Fibroblast of mammary gland (primary cell): ENCODE data around the gene CACNG4.

Experiments
- DNase-seq: peaks from one replicate; pipeline ENCODE4 v3.0.0-alpha.2; 2010; ENCODE audit warnings: low read depth
- H3K4me3 ChIP-seq: 2 replicates; pipeline ENCODE4 v1.5.1; 2011; ENCODE audit warnings: low read depth, mild to moderate bottlenecking, low read length, moderate library complexity; ENCODE audit not compliant: control insufficient read depth
- TF ChIP-seq, protein P1 (sequence below): conservative IDR thresholded peaks from 2 replicates; pipeline ENCODE4 v1.5.1; 2011; ENCODE audit warnings: low read depth, low read length, inconsistent platforms; ENCODE audit not compliant: control insufficient read depth, insufficient read depth

CACNG4 gene

DNA sequence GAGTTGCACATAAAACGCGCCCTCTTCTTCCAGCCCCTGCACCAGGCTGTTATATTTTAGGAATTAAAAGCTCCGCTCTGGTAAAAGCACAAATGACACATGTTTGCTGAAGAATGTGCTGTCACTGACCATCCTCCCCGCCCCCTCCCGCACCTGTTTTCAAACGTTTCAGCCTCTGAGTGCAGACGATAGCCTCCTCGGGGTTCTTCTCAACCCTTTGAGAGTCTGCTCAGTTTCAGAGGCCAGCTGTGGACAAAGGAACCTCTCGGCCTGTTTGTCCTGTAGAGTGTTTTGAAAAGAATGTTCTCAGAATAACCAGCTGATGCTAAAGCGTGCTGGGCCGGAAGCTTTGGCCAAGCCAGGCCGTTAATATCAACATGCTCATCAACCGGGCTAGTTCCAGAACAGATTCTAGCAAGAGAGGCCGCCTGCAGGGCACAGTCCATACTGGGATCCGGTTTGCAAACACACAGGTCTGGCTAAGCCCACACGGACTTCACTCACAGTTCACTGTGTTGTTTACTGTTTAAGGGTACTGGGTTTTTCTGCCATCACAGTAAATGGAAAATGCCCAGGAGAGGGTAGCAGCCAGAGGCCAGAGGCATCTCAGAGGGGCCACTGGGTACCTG, 6.4 kb upstream of the CACNG4 start:
- no peak for DNase-seq
- TF ChIP-seq, protein P1, sequence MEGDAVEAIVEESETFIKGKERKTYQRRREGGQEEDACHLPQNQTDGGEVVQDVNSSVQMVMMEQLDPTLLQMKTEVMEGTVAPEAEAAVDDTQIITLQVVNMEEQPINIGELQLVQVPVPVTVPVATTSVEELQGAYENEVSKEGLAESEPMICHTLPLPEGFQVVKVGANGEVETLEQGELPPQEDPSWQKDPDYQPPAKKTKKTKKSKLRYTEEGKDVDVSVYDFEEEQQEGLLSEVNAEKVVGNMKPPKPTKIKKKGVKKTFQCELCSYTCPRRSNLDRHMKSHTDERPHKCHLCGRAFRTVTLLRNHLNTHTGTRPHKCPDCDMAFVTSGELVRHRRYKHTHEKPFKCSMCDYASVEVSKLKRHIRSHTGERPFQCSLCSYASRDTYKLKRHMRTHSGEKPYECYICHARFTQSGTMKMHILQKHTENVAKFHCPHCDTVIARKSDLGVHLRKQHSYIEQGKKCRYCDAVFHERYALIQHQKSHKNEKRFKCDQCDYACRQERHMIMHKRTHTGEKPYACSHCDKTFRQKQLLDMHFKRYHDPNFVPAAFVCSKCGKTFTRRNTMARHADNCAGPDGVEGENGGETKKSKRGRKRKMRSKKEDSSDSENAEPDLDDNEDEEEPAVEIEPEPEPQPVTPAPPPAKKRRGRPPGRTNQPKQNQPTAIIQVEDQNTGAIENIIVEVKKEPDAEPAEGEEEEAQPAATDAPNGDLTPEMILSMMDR: no peak
- H3K4me3 ChIP-seq: no peak overlapping the region

GRCh38 chr17:66959641-66960375, 4.7 kb upstream of the CACNG4 start:
- TF ChIP-seq, protein P1: no peak
- no peak overlapping the region for H3K4me3 ChIP-seq
- DNase-seq: no peak

DNA sequence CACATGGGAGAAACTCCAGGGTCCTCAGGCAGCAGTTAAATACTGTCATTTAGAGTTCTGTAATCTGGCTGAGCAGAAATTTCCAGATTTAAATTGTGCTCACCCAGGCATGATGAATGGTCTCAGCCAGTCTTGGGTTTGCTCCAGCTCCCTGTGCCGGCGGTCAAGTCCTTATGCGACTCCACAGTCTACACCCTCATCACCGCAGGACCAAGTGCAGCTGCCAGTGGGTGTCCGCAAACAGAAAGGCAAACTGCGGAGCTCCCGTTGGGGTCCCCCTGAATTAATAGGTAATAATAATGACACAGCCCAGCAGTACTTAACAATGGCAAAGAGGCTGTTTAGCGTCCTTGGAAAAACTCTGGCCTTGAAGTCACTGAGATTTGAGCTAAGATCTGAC, 3.9 kb upstream of the CACNG4 start:
- no peak for DNase-seq
- TF ChIP-seq, protein P1: no peak
- H3K4me3 ChIP-seq: no peak overlapping the region

DNA sequence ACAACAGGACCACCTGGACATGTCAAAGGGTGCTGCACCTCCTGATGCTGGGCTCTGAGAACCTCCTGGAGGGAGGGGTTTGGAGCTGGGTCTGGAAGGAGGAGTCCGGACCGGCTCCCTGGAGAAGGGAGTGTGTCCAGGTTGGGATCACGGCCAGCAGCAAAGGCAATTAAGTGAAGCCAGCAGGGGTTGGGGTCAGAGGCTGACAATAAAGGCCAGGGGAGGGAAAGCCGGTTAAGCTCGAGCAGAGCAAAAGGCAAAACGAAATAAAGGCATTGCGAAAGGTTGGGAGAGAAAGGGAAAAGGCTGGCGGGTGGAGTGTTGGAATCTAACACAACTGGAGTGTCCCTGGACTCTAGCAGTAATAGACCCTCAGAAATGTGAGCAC, 992 bp upstream of the CACNG4 start:
- TF ChIP-seq, protein P1: no peak
- no peak for DNase-seq
- H3K4me3 ChIP-seq: no peak overlapping the region

GRCh38 chr17:66964930-66965800, 658 bp downstream of the CACNG4 start:
- DNase-seq: no peak

DNA sequence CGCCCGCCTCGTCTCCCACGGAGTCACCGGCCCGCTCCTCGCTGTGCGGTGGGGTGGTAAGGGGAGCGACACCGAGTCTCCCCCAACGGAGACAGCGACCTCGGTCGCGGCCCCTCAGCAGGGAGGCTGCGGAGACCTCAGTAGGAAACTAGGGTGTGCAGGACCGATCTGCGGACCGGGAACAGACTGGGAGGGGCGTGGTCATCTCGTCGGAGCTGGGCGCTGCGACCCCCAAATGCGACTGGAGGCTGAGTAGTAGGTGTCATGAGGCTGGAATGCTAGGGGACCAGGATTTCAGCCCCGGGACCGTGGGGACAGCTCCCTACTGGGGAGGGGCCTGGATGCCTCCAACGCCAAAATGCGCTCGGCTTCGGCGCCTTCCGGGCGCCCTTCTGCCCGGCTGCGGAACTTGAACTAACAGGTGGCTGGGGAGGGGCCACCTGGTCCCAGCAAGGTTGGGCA, 1.3 kb downstream of the CACNG4 start:
- no peak overlapping the region for H3K4me3 ChIP-seq
- DNase-seq: no peak
- TF ChIP-seq, protein P1: no peak

More at GRCh38 chr17:66964930-66965800, 658 bp downstream of the CACNG4 start:
- H3K4me3 ChIP-seq: no peak overlapping the region
- TF ChIP-seq, protein P1: no peak
